GM20431 (cell line): ENCODE results near the gene LRP1B.
"Not testable (repeated sequence)": the region's sequence is repeated elsewhere in the genome, so short reads cannot be mapped to it uniquely, and the experiment has no call there.

Experiments used
- in situ Hi-C: fragments of 300-500 bp; cut with MseI, MboI; formaldehyde crosslinking; loops from one replicate; pipeline ENCODE4 v1.15.0; 2020; ENCODE audit warnings: low sequenced_read_pairs; ENCODE audit not compliant: unreplicated experiment

The LRP1B gene

GRCh38 chr2:141271346-141271745 is 859.5 kb downstream of the LRP1B start:
- in situ Hi-C loops: no loop called here

- in situ Hi-C loops: no loop called here
Measured at GRCh38 chr2:141264848-141265247, 866.0 kb downstream of the LRP1B start.

GRCh38 chr2:141260911-141261310 is 869.9 kb downstream of the LRP1B start:
- in situ Hi-C loops: no loop called here

- in situ Hi-C loops: no loop called here
Measured at GRCh38 chr2:141259683-141260082, 871.1 kb downstream of the LRP1B start.

GRCh38 chr2:141242008-141242407 is 888.8 kb downstream of the LRP1B start:
- in situ Hi-C loops: no loop called here

- in situ Hi-C loops: no loop called here
Measured at GRCh38 chr2:141226560-141226959, 904.3 kb downstream of the LRP1B start.

- in situ Hi-C loops: no loop called here
Measured at GRCh38 chr2:141207036-141207385, 923.8 kb downstream of the LRP1B start.

- in situ Hi-C loops: no loop called here
Measured at GRCh38 chr2:141201016-141201565, 929.7 kb downstream of the LRP1B start.

- in situ Hi-C loops: no loop called here
Measured at GRCh38 chr2:141200191-141200590, 930.6 kb downstream of the LRP1B start.

GRCh38 chr2:141199711-141200110 is 931.1 kb downstream of the LRP1B start:
- in situ Hi-C loops: no loop called here

GRCh38 chr2:141195087-141195486 is 935.7 kb downstream of the LRP1B start:
- in situ Hi-C loops: no loop called here

GRCh38 chr2:141187075-141187439 is 943.8 kb downstream of the LRP1B start:
- in situ Hi-C loops: no loop called here

GRCh38 chr2:141186413-141187074 is 944.3 kb downstream of the LRP1B start:
- in situ Hi-C loops: no loop called here

GRCh38 chr2:141182246-141182645 is 948.6 kb downstream of the LRP1B start:
- in situ Hi-C loops: no loop called here

GRCh38 chr2:141169117-141169516 is 961.7 kb downstream of the LRP1B start:
- in situ Hi-C loops: not testable (repeated sequence)

- in situ Hi-C loops: no loop called here
Measured at GRCh38 chr2:141162314-141162713, 968.5 kb downstream of the LRP1B start.

GRCh38 chr2:141151611-141152286 is 979.1 kb downstream of the LRP1B start:
- in situ Hi-C loops: no loop called here

GRCh38 chr2:141142025-141142424 is 988.8 kb downstream of the LRP1B start:
- in situ Hi-C loops: no loop called here

- in situ Hi-C loops: no loop called here
Measured at GRCh38 chr2:141137122-141137693, 993.6 kb downstream of the LRP1B start.

- in situ Hi-C loops: no loop called here
Measured at GRCh38 chr2:141133883-141134282, 996.9 kb downstream of the LRP1B start.

- in situ Hi-C loops: no loop called here
Measured at GRCh38 chr2:141125432-141125831, 1005.4 kb downstream of the LRP1B start.
